ENCODE data around the gene ADH7. TPM values are rescaled to one million over a fixed set of nuclear protein-coding genes. Genes with fewer than 3 reads are reported as not detected.

ADH7 gene
- total RNA-seq, 4 donors from 2014 or later = 0.13 to 9.9 (median 1.2) TPM; not detected in 1

- Histone ChIP-seq H3K27me3 (no peaks in the 10 kb centered on the region), H3K4me1 (no peaks in the 10 kb centered on the region), H3K27ac (no peak overlapping the region), H3K4me3 (no peak overlapping the region), H3K36me3 (no peaks in the 10 kb centered on the region), H3K9me3 (no peaks in the 10 kb centered on the region)
- 31% methylated on average over 1 of the region's 1 CpG; no CpG with 5 or more reads in 1 of the 2 donors for WGBS, 2 donors (ENCODE audit: low coverage in 1 of 2)
- ATAC-seq = no peak
- TF ChIP-seq POLR2AphosphoS5 (IDR thresholded peaks at IDR 0.05) (no peak), POLR2A (IDR thresholded peaks at IDR 0.05) (no peak), CTCF (IDR thresholded peaks at IDR 0.05) (no peak), EP300 (IDR thresholded peaks at IDR 0.05) (no peak)
Measured at GRCh38 chr4:99468889-99469288, 33.7 kb upstream of the ADH7 start.

- no peaks in the 10 kb centered on the region for H3K27me3 ChIP-seq
- H3K27ac ChIP-seq = no peak overlapping the region
- no peaks in the 10 kb centered on the region for H3K36me3 ChIP-seq
- H3K4me1 ChIP-seq = peaks cover 0 to 1% (median 0%) of the 10 kb centered on the region in 3 donors
- TF ChIP-seq POLR2A (IDR thresholded peaks at IDR 0.05) (no peak), POLR2AphosphoS5 (IDR thresholded peaks at IDR 0.05) (no peak)
- H3K4me3 ChIP-seq = no peak overlapping the region
- WGBS, 2 donors (ENCODE audit: low coverage in 1 of 2) = 10 to 23% methylated on average over 2 of the region's 2 CpGs
- ATAC-seq = no peak
- no peaks in the 10 kb centered on the region for H3K9me3 ChIP-seq
Measured at GRCh38 chr4:99467887-99468286, 32.7 kb upstream of the ADH7 start.

GRCh38 chr4:99463566-99463965 lies 28.4 kb upstream of the ADH7 start:
- no peaks in the 10 kb centered on the region for H3K36me3 ChIP-seq
- no peaks in the 10 kb centered on the region for H3K9me3 ChIP-seq
- no peaks in the 10 kb centered on the region for H3K27me3 ChIP-seq
- peaks cover 0 to 4% (median 0%) of the 10 kb centered on the region in 3 donors for H3K4me1 ChIP-seq
- 72 to 74% methylated on average over 2 of the region's 2 CpGs for WGBS, 2 donors (ENCODE audit: low coverage in 1 of 2)
- no peak for ATAC-seq
- no peak overlapping the region for H3K4me3 ChIP-seq
- TF ChIP-seq EP300 (IDR thresholded peaks at IDR 0.05) = no peak
- no peak for TF ChIP-seq CTCF (IDR thresholded peaks at IDR 0.05)
- no peak for TF ChIP-seq POLR2A (IDR thresholded peaks at IDR 0.05)
- no peak for TF ChIP-seq POLR2AphosphoS5 (IDR thresholded peaks at IDR 0.05)
- H3K27ac ChIP-seq = no peak overlapping the region

GRCh38 chr4:99462875-99463464 lies 27.8 kb upstream of the ADH7 start:
- 30 to 36% methylated on average over 4 of the region's 4 CpGs for WGBS, 2 donors (ENCODE audit: low coverage in 1 of 2)
- TF ChIP-seq POLR2AphosphoS5 (IDR thresholded peaks at IDR 0.05) = no peak
- no peak for TF ChIP-seq EP300 (IDR thresholded peaks at IDR 0.05)
- TF ChIP-seq POLR2A (IDR thresholded peaks at IDR 0.05) = no peak
- peak; percentile 82 to 91 (median 84) for TF ChIP-seq CTCF (IDR thresholded peaks at IDR 0.05)
- no peaks in the 10 kb centered on the region for H3K36me3 ChIP-seq
- H3K9me3 ChIP-seq = no peaks in the 10 kb centered on the region
- peak; percentile 89 for ATAC-seq
- H3K4me1 ChIP-seq = peaks cover 0 to 4% (median 0%) of the 10 kb centered on the region in 3 donors
- no peaks in the 10 kb centered on the region for H3K27me3 ChIP-seq
- H3K4me3 ChIP-seq = no peak overlapping the region
- no peak overlapping the region for H3K27ac ChIP-seq

- no peak overlapping the region for H3K27ac ChIP-seq
- no peak overlapping the region for H3K4me3 ChIP-seq
- no peaks in the 10 kb centered on the region for H3K9me3 ChIP-seq
- H3K27me3 ChIP-seq = no peaks in the 10 kb centered on the region
- TF ChIP-seq CTCF (IDR thresholded peaks at IDR 0.05) = no peak
- TF ChIP-seq POLR2A (IDR thresholded peaks at IDR 0.05) = no peak
- TF ChIP-seq POLR2AphosphoS5 (IDR thresholded peaks at IDR 0.05) = no peak
- no peak for TF ChIP-seq EP300 (IDR thresholded peaks at IDR 0.05)
- no peak for ATAC-seq
- peaks cover 0 to 4% (median 0%) of the 10 kb centered on the region in 3 donors for H3K4me1 ChIP-seq
- 59 to 74% methylated on average over 3 to 4 of the region's 4 CpGs for WGBS, 2 donors (ENCODE audit: low coverage in 1 of 2)
- no peaks in the 10 kb centered on the region for H3K36me3 ChIP-seq
Measured at GRCh38 chr4:99461623-99462401, 26.7 kb upstream of the ADH7 start.

Data from gastroesophageal sphincter (tissue), 4 donors.